ENCODE measurements around the gene CHDH. TPM values are rescaled to one million over a fixed set of nuclear protein-coding genes. Genes with fewer than 3 reads are reported as not detected.

The CHDH gene
- total RNA-seq, 4 donors from 2014 or later, result 1.8 to 9.1 (median 4.2) TPM

- intact Hi-C loops (cut with DNase I; ENCODE audit: low total_unique reads), result no loop called here
- H3K27me3 ChIP-seq, result no peaks in the 10 kb centered on the region
- DNase-seq, result no peak
- no peaks in the 10 kb centered on the region for H3K36me3 ChIP-seq
- no peak overlapping the region for H3K27ac ChIP-seq
- no peak overlapping the region for H3K4me3 ChIP-seq
- H3K4me1 ChIP-seq, result no peaks in the 10 kb centered on the region
- TF ChIP-seq POLR2A (IDR thresholded peaks at IDR 0.05) (no peak), CTCF (IDR thresholded peaks at IDR 0.05) (no peak)
- no peaks in the 10 kb centered on the region for H3K9me3 ChIP-seq
Measured at GRCh38 chr3:53820756-53821580, 25.3 kb downstream of the CHDH start.

GRCh38 chr3:53820084-53820483 lies 26.1 kb downstream of the CHDH start:
- no peak overlapping the region for H3K4me3 ChIP-seq
- no peak overlapping the region for H3K27ac ChIP-seq
- no peak for TF ChIP-seq POLR2A (IDR thresholded peaks at IDR 0.05)
- TF ChIP-seq CTCF (IDR thresholded peaks at IDR 0.05), result no peak
- no peaks in the 10 kb centered on the region for H3K4me1 ChIP-seq
- intact Hi-C loops (cut with DNase I; ENCODE audit: low total_unique reads), result no loop called here
- H3K36me3 ChIP-seq, result no peaks in the 10 kb centered on the region
- no peak for DNase-seq
- no peaks in the 10 kb centered on the region for H3K9me3 ChIP-seq
- H3K27me3 ChIP-seq, result no peaks in the 10 kb centered on the region

GRCh38 chr3:53819163-53819868 lies 26.9 kb downstream of the CHDH start:
- intact Hi-C loops (cut with DNase I; ENCODE audit: low total_unique reads), result no loop called here

GRCh38 chr3:53818221-53819162 lies 27.7 kb downstream of the CHDH start:
- Histone ChIP-seq H3K36me3 (no peaks in the 10 kb centered on the region), H3K27ac (no peak overlapping the region), H3K4me1 (no peaks in the 10 kb centered on the region), H3K27me3 (no peaks in the 10 kb centered on the region), H3K9me3 (no peaks in the 10 kb centered on the region), H3K4me3 (no peak overlapping the region)
- TF ChIP-seq CTCF (IDR thresholded peaks at IDR 0.05) (no peak), POLR2A (IDR thresholded peaks at IDR 0.05) (no peak)
- DNase-seq, result no peak
- intact Hi-C loops (cut with DNase I; ENCODE audit: low total_unique reads), result no loop called here

More at GRCh38 chr3:53819163-53819868, 26.9 kb downstream of the CHDH start:
- Histone ChIP-seq H3K4me1 (no peaks in the 10 kb centered on the region), H3K4me3 (no peak overlapping the region), H3K36me3 (no peaks in the 10 kb centered on the region), H3K27me3 (no peaks in the 10 kb centered on the region), H3K27ac (no peak overlapping the region), H3K9me3 (no peaks in the 10 kb centered on the region)
- TF ChIP-seq POLR2A (IDR thresholded peaks at IDR 0.05), result no peak
- no peak for TF ChIP-seq CTCF (IDR thresholded peaks at IDR 0.05)
- DNase-seq, result no peak

Data from uterus (tissue), 4 donors.